Right lobe of liver (tissue), 4 donors: ENCODE data around the gene OR10G4.

Experiments
- POLR2A ChIP-seq: fragments of 450-650 bp; IDR thresholded peaks from one replicate; pipeline ENCODE4 v1.6.1; 2017; ENCODE audit warnings: antibody characterized with exemption, mild to moderate bottlenecking
- TF ChIP-seq, protein P1 (sequence below), 4 donors: fragments of 200-600 bp in 3 of 4; fragments of 450-650 bp in 1 of 4; IDR thresholded peaks; one replicate each; pipeline versions ENCODE4 v1.5.1 to v1.8.0; 2016 to 2022; ENCODE audit warnings: antibody characterized with exemption in 4 of 4, mild to moderate bottlenecking in 2 of 4
- donor health status: DM: no; HTN: no; CAD: no.
- donor health status: DM: no; HTN: no; CAD: no.
- donor health status: DM: no; HTN: yes; CAD: no.

DNA sequence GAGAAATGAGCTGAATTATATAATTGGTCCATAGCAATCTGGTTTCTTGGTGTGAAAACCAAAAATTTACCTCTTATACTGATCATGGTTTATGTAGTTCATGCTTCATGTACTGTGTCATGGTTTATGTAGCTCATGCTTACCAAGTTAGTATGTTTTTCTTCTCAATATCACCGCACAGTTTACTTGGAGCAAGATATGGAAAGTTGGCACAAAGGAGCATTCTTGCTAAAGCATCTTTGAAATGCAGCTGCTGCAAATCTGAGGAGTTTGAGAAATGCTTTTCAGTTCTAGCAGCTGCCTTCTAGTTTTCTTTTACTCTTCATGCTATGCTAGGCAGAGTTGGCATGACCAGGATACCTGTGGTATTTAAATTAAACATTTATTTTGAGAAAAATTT is 23.9 kb downstream of the OR10G4 start:
- TF ChIP-seq, protein P1, sequence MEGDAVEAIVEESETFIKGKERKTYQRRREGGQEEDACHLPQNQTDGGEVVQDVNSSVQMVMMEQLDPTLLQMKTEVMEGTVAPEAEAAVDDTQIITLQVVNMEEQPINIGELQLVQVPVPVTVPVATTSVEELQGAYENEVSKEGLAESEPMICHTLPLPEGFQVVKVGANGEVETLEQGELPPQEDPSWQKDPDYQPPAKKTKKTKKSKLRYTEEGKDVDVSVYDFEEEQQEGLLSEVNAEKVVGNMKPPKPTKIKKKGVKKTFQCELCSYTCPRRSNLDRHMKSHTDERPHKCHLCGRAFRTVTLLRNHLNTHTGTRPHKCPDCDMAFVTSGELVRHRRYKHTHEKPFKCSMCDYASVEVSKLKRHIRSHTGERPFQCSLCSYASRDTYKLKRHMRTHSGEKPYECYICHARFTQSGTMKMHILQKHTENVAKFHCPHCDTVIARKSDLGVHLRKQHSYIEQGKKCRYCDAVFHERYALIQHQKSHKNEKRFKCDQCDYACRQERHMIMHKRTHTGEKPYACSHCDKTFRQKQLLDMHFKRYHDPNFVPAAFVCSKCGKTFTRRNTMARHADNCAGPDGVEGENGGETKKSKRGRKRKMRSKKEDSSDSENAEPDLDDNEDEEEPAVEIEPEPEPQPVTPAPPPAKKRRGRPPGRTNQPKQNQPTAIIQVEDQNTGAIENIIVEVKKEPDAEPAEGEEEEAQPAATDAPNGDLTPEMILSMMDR (IDR thresholded peaks at IDR 0.05): no peak
- no peak for TF ChIP-seq POLR2A
